Calu3 (cell line): ENCODE data around the gene IQCK. TPM values are rescaled to one million over a fixed set of nuclear protein-coding genes. Genes with fewer than 3 reads are reported as not detected.

ENCODE experiments used
- BruUV-seq: library from RNA; stranded (reverse); fragments of 400-500 nt; replicated peaks from 2 replicates; lab custom pipeline; 2021; lab: Mats Ljungman, UMichigan
- CTCF ChIA-PET: fragments of 300-600 bp; sonication (Branson Sonifier 250); formaldehyde crosslinking; loops from one replicate; lab custom pipeline; 2022; ENCODE audit warnings: antibody characterized with exemption; lab: Charles Lee
- DNase-seq: peaks from one replicate; pipeline ENCODE4 v3.0.0; 2022
- H3K27ac Mint-ChIP-seq: one replicate; pipeline ENCODE4 v1.8.0; 2022; ENCODE audit warnings: mixed read lengths; ENCODE audit not compliant: unreplicated experiment
- H3K27me3 Mint-ChIP-seq: one replicate; pipeline ENCODE4 v1.8.0; 2022; ENCODE audit warnings: mixed read lengths; ENCODE audit not compliant: unreplicated experiment
- H3K36me3 Mint-ChIP-seq: one replicate; pipeline ENCODE4 v1.8.0; 2022; ENCODE audit warnings: mild to moderate bottlenecking, moderate library complexity, mixed read lengths; ENCODE audit not compliant: insufficient read depth, unreplicated experiment
- H3K4me1 Mint-ChIP-seq: one replicate; pipeline ENCODE4 v1.8.0; 2022; ENCODE audit warnings: mild to moderate bottlenecking, low read depth, mixed read lengths; ENCODE audit not compliant: unreplicated experiment
- H3K4me3 Mint-ChIP-seq: one replicate; pipeline ENCODE4 v1.8.0; 2022; ENCODE audit warnings: mild to moderate bottlenecking, low read depth, moderate library complexity, mixed read lengths; ENCODE audit not compliant: unreplicated experiment
- H3K9me3 Mint-ChIP-seq: one replicate; pipeline ENCODE4 v1.8.0; 2022; ENCODE audit warnings: low read depth, mixed read lengths; ENCODE audit not compliant: unreplicated experiment
- intact Hi-C: fragments of 100-400 bp; cut with micrococcal nuclease; formaldehyde crosslinking; loops from one replicate; pipeline ENCODE4 v1.10.0; 2022; ENCODE audit not compliant: unreplicated experiment
- total RNA-seq: library from RNA; stranded (reverse); gene quantifications from 2 replicates; pipeline ENCODE4 v1.2.3, GENCODE V29; 2022
- TF ChIP-seq, protein P1 (sequence below): fragments of 200-600 bp; IDR thresholded peaks from one replicate; pipeline ENCODE4 v1.8.0; 2022; ENCODE audit warnings: antibody characterized with exemption; ENCODE audit not compliant: unreplicated experiment

The IQCK gene
- total RNA-seq, 1 experiment from 2014 or later = 42.5 TPM

DNA sequence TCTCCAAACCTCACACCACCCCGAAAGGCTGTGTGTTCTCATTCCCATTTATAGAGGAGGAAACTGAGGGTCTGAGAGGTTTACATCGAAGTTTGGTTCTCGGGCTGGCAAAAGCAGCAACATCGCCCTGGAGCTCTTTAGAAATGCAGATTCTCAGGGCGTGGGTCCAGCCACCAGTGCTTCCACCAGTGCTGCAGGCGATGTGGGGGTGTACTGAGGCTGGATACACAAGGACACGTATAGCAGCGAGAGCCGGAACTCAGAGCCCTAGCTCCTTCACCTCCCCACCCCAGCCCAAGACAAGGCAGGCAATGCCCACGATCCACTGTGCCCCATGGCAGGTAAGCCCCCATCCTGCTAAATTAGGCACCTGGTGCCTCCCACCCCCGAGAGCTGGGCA is 160.7 kb downstream of the IQCK start:
- Mint-ChIP-seq H3K4me3 (no peak overlapping the region), H3K9me3 (no peaks in the 10 kb centered on the region), H3K36me3 (peaks cover 74% of the 10 kb centered on the region), H3K4me1 (peaks cover 48% of the 10 kb centered on the region), H3K27me3 (no peaks in the 10 kb centered on the region), H3K27ac (no peak overlapping the region)
- BruUV-seq = no TSS peak
- DNase-seq = no peak
- intact Hi-C loops = no loop called here
- TF ChIP-seq, protein P1, sequence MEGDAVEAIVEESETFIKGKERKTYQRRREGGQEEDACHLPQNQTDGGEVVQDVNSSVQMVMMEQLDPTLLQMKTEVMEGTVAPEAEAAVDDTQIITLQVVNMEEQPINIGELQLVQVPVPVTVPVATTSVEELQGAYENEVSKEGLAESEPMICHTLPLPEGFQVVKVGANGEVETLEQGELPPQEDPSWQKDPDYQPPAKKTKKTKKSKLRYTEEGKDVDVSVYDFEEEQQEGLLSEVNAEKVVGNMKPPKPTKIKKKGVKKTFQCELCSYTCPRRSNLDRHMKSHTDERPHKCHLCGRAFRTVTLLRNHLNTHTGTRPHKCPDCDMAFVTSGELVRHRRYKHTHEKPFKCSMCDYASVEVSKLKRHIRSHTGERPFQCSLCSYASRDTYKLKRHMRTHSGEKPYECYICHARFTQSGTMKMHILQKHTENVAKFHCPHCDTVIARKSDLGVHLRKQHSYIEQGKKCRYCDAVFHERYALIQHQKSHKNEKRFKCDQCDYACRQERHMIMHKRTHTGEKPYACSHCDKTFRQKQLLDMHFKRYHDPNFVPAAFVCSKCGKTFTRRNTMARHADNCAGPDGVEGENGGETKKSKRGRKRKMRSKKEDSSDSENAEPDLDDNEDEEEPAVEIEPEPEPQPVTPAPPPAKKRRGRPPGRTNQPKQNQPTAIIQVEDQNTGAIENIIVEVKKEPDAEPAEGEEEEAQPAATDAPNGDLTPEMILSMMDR = no peak
- CTCF ChIA-PET = interaction anchor here (0.6 kb wide), 1 partner anchor 263 kb away, joined by 3 read pairs; no protein-coding TSS in a partner anchor

DNA sequence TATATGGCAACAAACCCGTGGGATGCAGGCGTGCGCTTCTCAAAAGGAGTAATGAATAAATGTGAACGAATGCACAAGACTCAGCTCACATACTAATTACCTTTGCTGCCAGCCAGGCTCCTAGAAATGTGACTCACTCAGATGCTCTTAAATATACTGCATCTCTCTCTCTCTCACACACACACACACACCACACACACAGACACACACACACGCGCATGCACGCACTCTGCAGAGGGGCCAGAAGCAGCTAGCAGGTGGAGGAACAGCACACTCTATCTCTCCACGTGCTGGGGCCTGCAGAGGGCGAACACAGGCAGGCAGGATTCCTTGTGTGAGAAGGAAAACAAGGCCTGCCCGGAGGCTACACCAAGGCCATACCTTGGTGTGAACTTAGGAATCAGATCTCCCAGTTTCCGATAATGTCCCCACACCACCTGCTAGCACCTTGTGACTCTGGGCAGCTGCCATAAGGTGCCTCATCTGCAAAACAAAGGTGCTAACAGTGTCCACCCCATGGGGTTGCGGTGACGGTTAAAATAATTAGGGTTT is 161.2 kb downstream of the IQCK start:
- Mint-ChIP-seq H3K4me3 (no peak overlapping the region), H3K4me1 (peaks cover 43% of the 10 kb centered on the region), H3K27me3 (no peaks in the 10 kb centered on the region), H3K36me3 (peaks cover 74% of the 10 kb centered on the region), H3K27ac (peak overlapping the region; percentile 3), H3K9me3 (no peaks in the 10 kb centered on the region)
- CTCF ChIA-PET = no interaction called here
- intact Hi-C loops = no loop called here
- peak; percentile 35 for DNase-seq
- no TSS peak for BruUV-seq
- TF ChIP-seq, protein P1 = no peak

DNA sequence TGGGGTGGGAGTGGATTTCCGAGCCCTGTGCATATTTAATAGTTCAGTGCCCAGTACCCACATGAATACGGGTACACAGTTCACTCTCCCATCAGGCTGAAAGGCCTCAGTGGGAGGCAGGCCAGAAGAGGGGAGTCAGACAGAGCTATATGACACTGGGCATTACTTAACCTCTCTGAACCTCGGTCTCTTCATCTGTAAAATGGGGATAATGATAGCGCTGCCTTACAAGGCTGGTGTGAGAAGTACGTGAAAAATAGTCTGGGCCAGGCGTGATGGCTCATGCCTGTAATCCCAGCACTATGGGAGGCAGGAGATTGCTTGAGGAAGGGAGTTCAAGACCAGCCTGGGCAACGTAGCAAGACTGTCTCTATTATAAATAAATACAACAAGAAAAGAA is 163.0 kb downstream of the IQCK start:
- peaks cover 81% of the 10 kb centered on the region for H3K36me3 Mint-ChIP-seq
- TF ChIP-seq, protein P1 = no peak
- no peak overlapping the region for H3K27ac Mint-ChIP-seq
- no peaks in the 10 kb centered on the region for H3K9me3 Mint-ChIP-seq
- BruUV-seq = no TSS peak
- no peaks in the 10 kb centered on the region for H3K27me3 Mint-ChIP-seq
- no peak for DNase-seq
- peak overlapping the region; percentile 90 for H3K4me3 Mint-ChIP-seq
- H3K4me1 Mint-ChIP-seq = peaks cover 42% of the 10 kb centered on the region
- intact Hi-C loops = loop anchor here (5.0 kb wide), 1 partner anchor 179 kb away; no protein-coding TSS in a partner anchor
- CTCF ChIA-PET = interaction anchor here (2.6 kb wide), 1 partner anchor 285 kb away, joined by 7 read pairs; no protein-coding TSS in a partner anchor

DNA sequence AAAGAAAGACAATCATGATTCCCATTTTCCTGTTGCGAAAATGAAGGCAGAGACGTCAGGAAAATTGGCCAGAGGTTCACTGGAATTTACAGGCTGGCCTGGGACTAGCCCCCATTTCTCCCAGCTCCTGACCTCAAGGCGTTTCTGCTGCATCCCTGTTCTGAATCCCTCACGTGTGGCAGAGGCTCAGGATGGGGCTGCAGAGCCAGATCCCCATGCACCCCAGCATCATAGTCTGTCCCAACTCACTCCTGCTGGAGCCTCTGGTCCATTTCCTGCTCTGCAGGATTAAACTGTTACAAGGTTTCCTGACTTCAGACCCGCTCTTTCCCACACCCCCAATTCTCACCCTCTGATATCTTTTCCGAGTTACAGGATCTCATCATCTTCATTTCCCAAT is 163.7 kb downstream of the IQCK start:
- TF ChIP-seq, protein P1 = no peak
- peaks cover 79% of the 10 kb centered on the region for H3K36me3 Mint-ChIP-seq
- H3K9me3 Mint-ChIP-seq = no peaks in the 10 kb centered on the region
- BruUV-seq = no TSS peak
- peaks cover 34% of the 10 kb centered on the region for H3K4me1 Mint-ChIP-seq
- intact Hi-C loops = loop anchor here (2.0 to 5.0 kb wide), 2 partner anchors 163 to 179 kb away; partner anchors contain the start of genes IQCK and KNOP1
- peak overlapping the region; percentile 90 for H3K4me3 Mint-ChIP-seq
- CTCF ChIA-PET = interaction anchor here (0.5 to 2.6 kb wide), 4 partner anchors 17 to 698 kb away, joined by 3 to 7 read pairs (median 5); no protein-coding TSS in a partner anchor
- DNase-seq = no peak
- H3K27me3 Mint-ChIP-seq = no peaks in the 10 kb centered on the region
- peak overlapping the region; percentile 80 for H3K27ac Mint-ChIP-seq
